ENCODE data around the gene PFKFB3.
"Not testable (repeated sequence)": the region's sequence is repeated elsewhere in the genome, so short reads cannot be mapped to it uniquely, and the experiment has no call there.

Gene PFKFB3

GRCh38 chr10:6221971-6222751 is 19.4 kb downstream of the PFKFB3 start:
- no peak for DNase-seq

DNA sequence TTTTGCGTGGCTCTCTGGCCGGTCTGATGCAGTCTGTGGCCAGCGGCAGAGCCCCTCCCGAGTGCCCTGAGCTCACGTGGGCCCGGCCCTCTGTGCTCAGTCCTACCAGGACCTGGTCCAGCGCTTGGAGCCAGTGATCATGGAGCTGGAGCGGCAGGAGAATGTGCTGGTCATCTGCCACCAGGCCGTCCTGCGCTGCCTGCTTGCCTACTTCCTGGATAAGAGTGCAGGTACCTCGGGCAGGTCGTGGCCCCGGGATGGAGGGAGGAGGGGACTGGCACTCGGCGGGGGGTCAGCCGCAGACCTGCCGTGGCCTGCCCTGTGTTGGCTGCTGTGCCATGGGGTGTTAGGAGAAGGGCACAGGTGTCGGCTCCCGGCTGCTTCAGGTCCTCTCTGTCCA is 20.0 kb downstream of the PFKFB3 start:
- no peak for DNase-seq

GRCh38 chr10:6223981-6224380 is 21.2 kb downstream of the PFKFB3 start:
- no peak for DNase-seq

DNA sequence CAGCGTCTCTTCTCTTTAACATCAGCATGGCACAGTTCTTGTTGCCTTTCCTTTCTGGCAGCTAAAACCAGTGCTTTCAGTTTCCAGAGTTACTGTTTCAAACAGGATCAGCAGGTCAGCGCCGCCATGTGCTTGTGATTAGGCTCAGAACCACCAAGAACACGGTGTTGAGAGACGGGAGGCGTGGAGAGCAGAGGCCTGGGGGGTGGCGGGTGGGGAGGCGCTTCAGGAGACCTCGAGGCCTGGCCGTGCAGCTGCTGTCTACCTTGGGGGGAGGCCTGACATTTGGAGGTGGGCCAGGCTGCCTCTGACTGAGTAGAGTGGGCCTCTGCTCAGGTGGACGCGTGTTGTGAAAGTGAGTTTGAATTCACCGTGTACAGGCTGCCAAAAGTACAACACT is 22.0 kb downstream of the PFKFB3 start:
- no peak for DNase-seq

GRCh38 chr10:6225263-6225814 is 22.6 kb downstream of the PFKFB3 start:
- no peak for DNase-seq

DNA sequence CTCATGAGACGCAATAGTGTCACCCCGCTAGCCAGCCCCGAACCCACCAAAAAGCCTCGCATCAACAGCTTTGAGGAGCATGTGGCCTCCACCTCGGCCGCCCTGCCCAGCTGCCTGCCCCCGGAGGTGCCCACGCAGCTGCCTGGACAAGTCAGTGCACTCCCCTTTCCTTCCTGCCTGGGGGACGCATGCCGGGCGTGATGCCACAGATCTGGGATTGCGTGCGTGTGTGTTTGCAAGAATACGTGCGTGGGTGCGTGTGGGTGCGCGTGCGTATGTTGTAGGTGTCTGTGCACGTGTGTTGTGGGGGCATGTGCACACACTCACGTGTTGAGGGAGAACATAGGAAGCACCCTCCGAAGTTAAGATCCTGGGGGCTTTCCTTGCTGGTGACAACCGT is 23.5 kb downstream of the PFKFB3 start:
- DNase-seq = no peak

- DNase-seq = no peak
These were observed 24.6 kb downstream of the PFKFB3 start for GRCh38 chr10:6227346-6227745.

DNA sequence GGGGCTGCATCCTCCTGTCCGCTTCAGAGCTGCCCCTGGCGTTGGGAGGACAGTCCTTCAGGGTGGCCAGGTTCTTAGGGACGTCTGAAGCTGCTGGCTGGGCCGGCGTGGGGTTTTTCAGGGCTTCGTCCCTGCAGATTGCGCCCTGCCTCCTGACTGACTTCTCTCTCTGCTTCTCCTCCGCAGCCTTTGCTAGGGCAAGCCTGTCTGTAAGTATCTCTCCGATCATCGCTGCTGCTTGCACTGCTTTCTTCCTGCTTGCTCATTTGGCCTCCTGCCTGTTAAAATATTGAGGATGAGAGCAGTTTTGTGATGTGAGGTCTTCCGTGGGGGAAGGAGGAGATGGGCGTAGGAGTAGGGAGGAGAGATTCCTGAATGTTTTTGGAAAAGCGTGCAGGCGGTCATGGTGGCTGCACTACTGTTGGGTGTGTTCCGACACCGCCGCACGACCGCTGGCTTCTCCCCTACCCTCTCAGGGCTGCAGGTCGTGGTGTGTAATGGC is 25.3 kb downstream of the PFKFB3 start:
- no peak for DNase-seq

DNA sequence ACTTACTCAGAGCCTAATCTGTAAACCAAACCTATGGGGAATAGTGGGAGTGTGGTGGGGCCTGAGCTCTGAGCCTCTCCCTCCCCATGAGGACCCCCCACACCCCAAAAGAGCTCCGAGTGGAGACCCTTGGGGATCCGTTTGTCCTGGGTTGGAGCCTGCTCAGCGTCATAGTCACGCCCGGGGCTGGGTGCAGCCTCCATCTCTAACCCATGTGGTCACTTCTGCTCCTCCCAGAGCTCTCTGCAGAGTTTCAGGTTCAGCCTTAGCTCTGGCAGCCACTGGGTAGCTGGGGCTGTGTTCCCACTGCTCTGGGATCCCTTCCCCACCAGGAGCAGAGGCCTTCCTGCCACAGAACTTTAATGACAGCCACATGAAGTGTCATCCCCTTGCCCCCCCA is 25.9 kb downstream of the PFKFB3 start:
- DNase-seq = no peak

GRCh38 chr10:6229290-6229689 is 26.6 kb downstream of the PFKFB3 start:
- DNase-seq = no peak

DNA sequence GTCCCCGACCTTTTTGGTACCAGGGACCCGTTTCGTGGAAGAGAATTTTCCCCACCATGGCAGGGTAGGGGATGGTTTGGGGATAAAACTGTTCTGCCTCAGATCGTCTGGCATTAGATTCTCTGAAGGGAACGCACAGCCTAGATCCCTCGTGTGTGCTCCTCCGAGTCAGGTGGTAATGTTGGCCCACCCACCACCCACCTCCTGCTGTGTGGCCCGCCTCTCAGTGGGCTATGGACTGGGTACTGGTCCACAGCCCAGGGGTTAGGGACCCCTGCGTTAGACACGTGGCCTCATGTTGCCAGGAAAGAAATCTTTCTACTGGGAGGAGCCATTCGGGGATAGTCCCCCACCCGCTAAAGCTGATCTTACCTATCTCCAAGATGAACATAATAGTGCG is 27.0 kb downstream of the PFKFB3 start:
- DNase-seq = no peak

- DNase-seq = no peak
These were observed 27.6 kb downstream of the PFKFB3 start for GRCh38 chr10:6230315-6230714.

- no peak for DNase-seq
These were observed 28.4 kb downstream of the PFKFB3 start for GRCh38 chr10:6231146-6231545.

- no peak for DNase-seq
These were observed 29.0 kb downstream of the PFKFB3 start for GRCh38 chr10:6231730-6232129.

DNA sequence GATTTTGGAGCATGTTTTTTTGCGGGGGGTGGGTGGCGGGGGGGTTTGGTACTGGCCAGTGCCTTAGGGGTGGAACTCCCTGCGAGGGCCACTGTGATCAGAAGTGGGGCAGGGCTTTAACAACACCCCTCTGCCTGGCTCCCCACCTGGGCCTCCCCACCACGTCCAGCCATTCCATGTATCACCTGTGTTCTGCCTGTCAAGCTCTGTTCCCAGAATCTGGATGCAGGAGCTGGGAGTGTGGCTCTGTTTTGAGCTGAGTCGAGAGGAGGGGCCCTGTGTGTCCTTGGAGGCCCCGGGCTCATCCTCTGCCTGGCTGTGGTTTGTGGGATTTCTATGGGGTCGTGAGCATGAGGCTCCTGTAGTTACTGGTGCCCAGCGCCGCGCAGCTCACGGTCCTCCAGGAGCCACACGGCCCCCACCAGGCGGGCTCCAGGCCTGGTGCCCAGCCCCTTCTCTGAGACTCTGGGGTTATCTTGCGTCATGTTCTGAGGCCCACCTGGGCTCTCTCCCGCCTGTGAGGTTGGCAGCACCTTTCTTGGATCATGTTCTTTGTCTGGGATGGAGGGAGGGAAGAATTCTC is 29.6 kb downstream of the PFKFB3 start:
- DNase-seq = no peak

GRCh38 chr10:6232846-6233724 is 30.4 kb downstream of the PFKFB3 start:
- no peak for DNase-seq

GRCh38 chr10:6233725-6234277 is 31.1 kb downstream of the PFKFB3 start:
- no peak for DNase-seq

DNA sequence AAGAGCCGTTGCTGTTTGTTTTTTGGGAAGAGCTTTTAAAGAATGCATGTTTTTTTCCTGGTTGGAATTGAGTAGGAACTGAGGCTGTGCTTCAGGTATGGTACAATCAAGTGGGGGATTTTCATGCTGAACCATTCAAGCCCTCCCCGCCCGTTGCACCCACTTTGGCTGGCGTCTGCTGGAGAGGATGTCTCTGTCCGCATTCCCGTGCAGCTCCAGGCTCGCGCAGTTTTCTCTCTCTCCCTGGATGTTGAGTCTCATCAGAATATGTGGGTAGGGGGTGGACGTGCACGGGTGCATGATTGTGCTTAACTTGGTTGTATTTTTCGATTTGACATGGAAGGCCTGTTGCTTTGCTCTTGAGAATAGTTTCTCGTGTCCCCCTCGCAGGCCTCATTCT is 31.6 kb downstream of the PFKFB3 start:
- DNase-seq = no peak

DNA sequence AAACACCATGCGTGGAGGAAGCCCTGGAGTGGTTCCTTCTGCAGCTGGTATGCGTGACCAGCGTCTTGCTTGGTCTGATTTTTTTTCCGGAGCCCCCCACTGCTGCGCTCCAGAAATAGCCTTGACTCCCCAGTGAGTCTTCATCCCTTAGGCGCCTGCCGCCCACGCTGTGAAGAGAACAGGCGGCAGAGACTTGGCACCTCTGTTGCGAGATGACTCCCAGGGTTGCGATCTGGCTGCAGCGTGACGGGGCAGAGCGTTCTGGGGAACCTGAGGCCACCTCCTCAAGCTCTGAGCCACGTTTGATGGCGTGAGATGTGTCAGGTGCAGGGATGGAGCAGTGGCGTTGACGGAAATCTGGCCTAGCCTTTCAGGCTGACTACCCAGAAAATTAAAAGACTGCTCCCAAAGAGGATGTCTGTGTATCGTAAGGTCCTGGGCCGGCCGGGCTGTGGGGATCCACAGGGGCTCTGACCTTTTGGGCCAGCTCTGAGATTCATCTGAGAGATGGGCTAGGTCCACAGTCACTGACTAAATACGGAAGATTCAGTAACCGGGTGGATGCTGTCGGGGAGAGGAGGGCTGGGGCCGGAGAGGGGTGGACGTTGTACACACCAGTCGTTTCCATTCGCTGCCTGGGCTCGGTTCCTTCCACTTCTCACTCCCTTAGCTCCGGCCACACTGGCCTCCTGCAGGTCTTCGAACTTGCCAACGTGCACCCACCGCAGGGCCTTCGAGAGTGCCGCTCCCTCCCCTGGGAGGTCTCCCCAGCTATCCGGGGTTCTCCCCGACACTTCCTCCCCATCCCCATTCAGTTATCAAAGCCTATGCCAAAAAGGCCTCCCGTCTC is 33.8 kb downstream of the PFKFB3 start:
- no peak for DNase-seq

DNA sequence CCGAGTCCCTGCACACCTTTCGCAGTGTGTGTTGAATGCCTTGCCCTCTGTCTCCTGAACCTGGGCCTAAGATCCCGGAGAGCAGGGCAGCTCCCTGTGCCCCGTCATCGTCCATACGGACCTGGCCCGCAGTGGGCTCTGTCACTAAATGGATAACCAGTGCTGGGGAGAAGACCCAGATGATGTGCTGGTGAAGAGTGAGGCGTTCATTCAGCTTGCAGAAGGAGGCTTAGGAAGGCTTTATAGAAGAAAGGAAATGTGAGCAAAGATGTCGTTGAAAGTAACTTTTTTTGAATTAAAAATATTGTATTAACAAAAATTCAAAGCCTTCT is 34.4 kb downstream of the PFKFB3 start:
- DNase-seq = no peak

DNA sequence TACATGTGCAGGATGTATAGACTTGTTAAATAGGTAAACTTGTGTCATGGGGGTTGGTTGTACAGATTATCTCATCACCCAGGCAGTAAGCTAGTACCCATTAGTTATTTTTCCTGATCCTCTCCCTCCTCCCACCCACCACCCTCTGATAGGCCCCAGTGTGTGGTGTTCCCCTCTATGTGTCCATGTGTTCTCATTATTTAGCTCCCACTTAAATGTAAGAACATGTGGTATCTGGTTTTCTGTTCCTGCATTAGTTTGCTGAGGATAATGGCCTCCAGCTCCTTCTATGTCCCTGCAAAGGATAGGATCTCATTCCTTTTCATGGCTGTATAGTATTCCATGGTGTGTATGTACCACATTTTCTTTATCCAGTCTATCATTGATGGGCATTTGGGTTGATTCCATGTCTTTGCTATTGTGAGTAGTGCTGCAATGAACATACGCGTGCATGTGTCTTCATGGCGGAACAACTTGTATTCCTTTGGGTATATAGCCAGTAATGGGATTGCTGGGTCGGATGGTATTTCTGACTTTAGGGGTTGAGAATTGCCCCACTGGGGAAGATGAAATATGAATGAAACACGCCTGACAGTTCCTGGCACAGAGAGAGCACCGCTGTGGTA is 36.0 kb downstream of the PFKFB3 start:
- DNase-seq = not testable (repeated sequence)

All from inflammatory macrophage treated with lipopolysaccharide for 4 hours (primary cell).